Right atrium auricular region (tissue), 2 donors: Measurements from ENCODE around the gene IL23R. TPM values are rescaled to one million over a fixed set of nuclear protein-coding genes. Genes with fewer than 3 reads are reported as not detected.

Experiments used
- DNase-seq: peaks from one replicate; pipeline ENCODE4 v3.0.0-alpha.2; 2019; ENCODE audit warnings: low spot score
- H3K27ac ChIP-seq, 2 donors: fragments of 200-600 bp; sonication (generic); 1 replicate in 1 of 2; 2 replicates in 1 of 2; pipeline ENCODE4 v1.5.1; 2016 to 2019
- H3K27me3 ChIP-seq, 2 donors: fragments of 200-600 bp; sonication (generic); one replicate each; pipeline versions ENCODE4 v1.5.1 to v1.6.0; 2017 to 2019
- H3K36me3 ChIP-seq: fragments of 200-600 bp; sonication (generic); one replicate; pipeline ENCODE4 v1.5.1; 2016
- H3K4me1 ChIP-seq, 2 donors: fragments of 200-600 bp; sonication (generic); one replicate each; pipeline versions ENCODE4 v1.5.1 to v1.6.0; 2017 to 2019
- H3K4me3 ChIP-seq, 2 donors: fragments of 200-600 bp; sonication (generic); 1 replicate in 1 of 2; 2 replicates in 1 of 2; pipeline ENCODE4 v1.5.1; 2017 to 2019; ENCODE audit warnings: mild to moderate bottlenecking in 1 of 2, moderate library complexity in 1 of 2
- H3K9me3 ChIP-seq, 2 donors: fragments of 200-600 bp; sonication (generic); one replicate each; pipeline ENCODE4 v1.5.1; 2019
- CTCF ChIP-seq, 2 donors: fragments of 200-600 bp; sonication (generic); IDR thresholded peaks; one replicate each; pipeline ENCODE4 v1.5.1; 2019; ENCODE audit warnings: antibody characterized with exemption in 2 of 2
- total RNA-seq, 2 donors: library from RNA; depleted of rRNA; stranded (reverse); fragments of >200 nt; gene quantifications; one replicate each; pipeline ENCODE4 v1.1.0, GENCODE V29; 2016

The IL23R gene
- total RNA-seq, 2 donors from 2014 or later = not detected

GRCh38 chr1:67209521-67209920 is 43.3 kb downstream of the IL23R start:
- Histone ChIP-seq H3K36me3 (no peaks in the 10 kb centered on the region), H3K27me3 (no peaks in the 10 kb centered on the region), H3K4me1 (no peaks in the 10 kb centered on the region), H3K9me3 (no peaks in the 10 kb centered on the region), H3K4me3 (no peak overlapping the region), H3K27ac (no peak overlapping the region)
- TF ChIP-seq CTCF (IDR thresholded peaks at IDR 0.05) = no peak
- DNase-seq = no peak

GRCh38 chr1:67211589-67212563 is 45.6 kb downstream of the IL23R start:
- Histone ChIP-seq H3K27ac (no peak overlapping the region), H3K9me3 (no peaks in the 10 kb centered on the region), H3K36me3 (no peaks in the 10 kb centered on the region), H3K4me1 (no peaks in the 10 kb centered on the region), H3K4me3 (no peak overlapping the region), H3K27me3 (no peaks in the 10 kb centered on the region)
- no peak for DNase-seq
- TF ChIP-seq CTCF (IDR thresholded peaks at IDR 0.05) = peak; percentile 22 to 64

GRCh38 chr1:67213164-67213563 is 46.9 kb downstream of the IL23R start:
- peak in 1 of 2 donors; percentile 44 for TF ChIP-seq CTCF (IDR thresholded peaks at IDR 0.05)
- no peak for DNase-seq

GRCh38 chr1:67213948-67214347 is 47.7 kb downstream of the IL23R start:
- Histone ChIP-seq H3K36me3 (no peaks in the 10 kb centered on the region), H3K9me3 (no peaks in the 10 kb centered on the region), H3K4me1 (no peaks in the 10 kb centered on the region), H3K27ac (no peak overlapping the region), H3K27me3 (no peaks in the 10 kb centered on the region), H3K4me3 (no peak overlapping the region)
- no peak for TF ChIP-seq CTCF (IDR thresholded peaks at IDR 0.05)
- DNase-seq = no peak

More at GRCh38 chr1:67213164-67213563, 46.9 kb downstream of the IL23R start:
- H3K27me3 ChIP-seq = no peaks in the 10 kb centered on the region
- H3K27ac ChIP-seq = no peak overlapping the region
- no peaks in the 10 kb centered on the region for H3K4me1 ChIP-seq
- H3K9me3 ChIP-seq = no peaks in the 10 kb centered on the region
- H3K36me3 ChIP-seq = no peaks in the 10 kb centered on the region
- H3K4me3 ChIP-seq = no peak overlapping the region

GRCh38 chr1:67214420-67215174 is 48.3 kb downstream of the IL23R start:
- TF ChIP-seq CTCF (IDR thresholded peaks at IDR 0.05) = peak in 1 of 2 donors; percentile 49
- Histone ChIP-seq H3K9me3 (no peaks in the 10 kb centered on the region), H3K27me3 (no peaks in the 10 kb centered on the region), H3K4me1 (no peaks in the 10 kb centered on the region), H3K4me3 (no peak overlapping the region), H3K27ac (no peak overlapping the region), H3K36me3 (no peaks in the 10 kb centered on the region)
- DNase-seq = no peak
